BJ (cell line): ENCODE data around the gene GSTO2. TPM values are rescaled to one million over a fixed set of nuclear protein-coding genes. Genes with fewer than 3 reads are reported as not detected.

Experiments used
- CTCF ChIA-PET: fragments of 350-600 bp; formaldehyde crosslinking; extraction: SDS; loops from one replicate; lab custom pipeline; 2021; ENCODE audit warnings: antibody characterized with exemption, inconsistent platforms; lab: Yijun Ruan, JAX
- POLR2A ChIA-PET: fragments of 300-600 bp; sonication (Branson Sonifier 250); formaldehyde crosslinking; extraction: SDS; loops from one replicate; lab custom pipeline; 2021; ENCODE audit warnings: antibody characterized with exemption; lab: Charles Lee
- DNase-seq: peaks from one replicate; pipeline ENCODE4 v3.0.0-alpha.2; 2011; ENCODE audit warnings: low read depth
- H3K27me3 ChIP-seq: 2 replicates; pipeline ENCODE4 v1.6.0; 2011; ENCODE audit warnings: low read length; ENCODE audit not compliant: control insufficient read depth, insufficient read depth
- H3K36me3 ChIP-seq: 2 replicates; pipeline ENCODE4 v1.5.1; 2011; ENCODE audit warnings: low read length; ENCODE audit not compliant: control insufficient read depth, insufficient read depth
- H3K4me3 ChIP-seq: 2 replicates; pipeline ENCODE4 v1.5.1; 2011; ENCODE audit warnings: low read depth, mild to moderate bottlenecking, control low read depth, low read length
- CTCF ChIP-seq: IDR thresholded peaks from 2 replicates; pipeline ENCODE4 v1.5.1; 2011; ENCODE audit warnings: low read depth, mild to moderate bottlenecking, control low read depth, inconsistent platforms, low read length, moderate library complexity; ENCODE audit not compliant: insufficient read depth
- polyA plus RNA-seq: library from polyadenylated mRNA; depleted of rRNA; stranded (reverse); fragments of >200 nt; gene quantifications from 2 replicates; pipeline ENCODE4 v1.2.3, GENCODE V29; 2011

GSTO2 gene
- polyA plus RNA-seq, 1 experiment, result 4.9 TPM

- H3K27me3 ChIP-seq, result no peaks in the 10 kb centered on the region
- CTCF ChIA-PET, result interaction anchor here (1.0 to 4.0 kb wide), 5 partner anchors 15 to 36 kb away, joined by 3 to 26 read pairs (median 3); partner anchors contain the start of gene CFAP58
- peak; percentile 49 for DNase-seq
- POLR2A ChIA-PET, result no interaction called here
- H3K4me3 ChIP-seq, result peak overlapping the region; percentile 15; the same call in 1 of the 2 replicates
- TF ChIP-seq CTCF, result peak; percentile 50; the same call in 1 of the 2 replicates
- H3K36me3 ChIP-seq, result no peaks in the 10 kb centered on the region
These were observed 59.0 kb downstream of the GSTO2 start for GRCh38 chr10:104327745-104328645.

- no peaks in the 10 kb centered on the region for H3K27me3 ChIP-seq
- H3K4me3 ChIP-seq, result peak overlapping the region; percentile 15; the same call in 1 of the 2 replicates
- CTCF ChIA-PET, result interaction anchor here (1.0 to 4.0 kb wide), 4 partner anchors 21 to 37 kb away, joined by 3 to 26 read pairs (median 4); partner anchors contain the start of gene CFAP58
- no peak for TF ChIP-seq CTCF
- H3K36me3 ChIP-seq, result no peaks in the 10 kb centered on the region
- no peak for DNase-seq
- POLR2A ChIA-PET, result no interaction called here
These were observed 59.6 kb downstream of the GSTO2 start for GRCh38 chr10:104328646-104328895.

- peak; percentile 77 for DNase-seq
- CTCF ChIA-PET, result interaction anchor here (0.7 to 4.0 kb wide), 8 partner anchors 19 to 54 kb away, joined by 3 to 26 read pairs (median 4); partner anchors contain the start of gene CFAP58
- peaks cover 3% of the 10 kb centered on the region; the same call in 1 of the 2 replicates for H3K36me3 ChIP-seq
- TF ChIP-seq CTCF, result no peak
- POLR2A ChIA-PET, result interaction anchor here (0.6 kb wide), 1 partner anchor 23 kb away, joined by 14 read pairs; no protein-coding TSS in a partner anchor
- H3K27me3 ChIP-seq, result no peaks in the 10 kb centered on the region
- peak overlapping the region; percentile 15; the same call in 1 of the 2 replicates for H3K4me3 ChIP-seq
These were observed 60.1 kb downstream of the GSTO2 start for GRCh38 chr10:104328896-104329710.

GRCh38 chr10:104329735-104330134, 60.8 kb downstream of the GSTO2 start:
- POLR2A ChIA-PET, result interaction anchor here (0.5 to 0.6 kb wide), 2 partner anchors 24 to 36 kb away, joined by 14 to 19 read pairs; no protein-coding TSS in a partner anchor
- H3K36me3 ChIP-seq, result peaks cover 3% of the 10 kb centered on the region; the same call in 1 of the 2 replicates
- TF ChIP-seq CTCF, result no peak
- CTCF ChIA-PET, result interaction anchor here (0.7 to 4.0 kb wide), 10 partner anchors 8 to 55 kb away, joined by 3 to 26 read pairs (median 4); partner anchors contain the start of gene CFAP58
- no peaks in the 10 kb centered on the region for H3K27me3 ChIP-seq
- DNase-seq, result peak; percentile 68
- H3K4me3 ChIP-seq, result no peak overlapping the region
